Left lung (tissue), 10 donors: Measurements from ENCODE around the gene SMC6. TPM values are rescaled to one million over a fixed set of nuclear protein-coding genes. Genes with fewer than 3 reads are reported as not detected.

Experiments
- ATAC-seq: fragments of 200-7000 bp; cut with Tn5 transposase; one replicate; pipeline ENCODE4 v1.9.1; 2020; ENCODE audit warnings: moderate library complexity
- DNase-seq, 4 donors: peaks; one replicate each; pipeline ENCODE4 v3.0.0-alpha.2; 2013 to 2020
- H3K27ac ChIP-seq, 2 donors: fragments of 200-600 bp; sonication (generic) in 1 of 2; one replicate each; pipeline versions ENCODE4 v1.5.0 to v1.8.0; 2020 to 2021
- H3K27me3 ChIP-seq, 2 donors: fragments of 200-600 bp; sonication (generic) in 1 of 2; one replicate each; pipeline versions ENCODE4 v1.5.0 to v1.8.0; 2020 to 2021
- H3K36me3 ChIP-seq, 2 donors: fragments of 200-600 bp; sonication (generic) in 1 of 2; one replicate each; pipeline versions ENCODE4 v1.5.0 to v1.8.0; 2020 to 2021
- H3K4me1 ChIP-seq, 2 donors: fragments of 200-600 bp; one replicate each; pipeline ENCODE4 v1.8.0; 2021
- H3K4me3 ChIP-seq, 2 donors: fragments of 200-600 bp; sonication (generic) in 1 of 2; one replicate each; pipeline versions ENCODE4 v1.5.0 to v1.8.0; 2020 to 2021; ENCODE audit warnings: mild to moderate bottlenecking in 1 of 2
- H3K9me3 ChIP-seq, 2 donors: fragments of 200-600 bp; sonication (generic) in 1 of 2; one replicate each; pipeline versions ENCODE4 v1.5.0 to v1.8.0; 2020 to 2021
- intact Hi-C, 2 donors: fragments of 100-400 bp; cut with DNase I; formaldehyde crosslinking; loops; one replicate each; pipeline versions ENCODE4 v1.11.2 to v1.14.2; 2022
- polyA plus RNA-seq, 6 donors: library from polyadenylated mRNA; unstranded; fragments of 120-200 nt; gene quantifications; one replicate each; pipeline ENCODE4 v1.2.1, GENCODE V29; 2013; ENCODE audit not compliant: insufficient read length in 6 of 6
- total RNA-seq, 2 donors: library from RNA; stranded (reverse); fragmentation: NEBNext Ultra II Directional; extraction: Animal tissue kit (Norgen Biotek cat#: 25700); gene quantifications; one replicate each; pipeline ENCODE4 v1.2.1, GENCODE V29; 2021
- TF ChIP-seq, protein P1 (sequence below), 2 donors: fragments of 200-600 bp; sonication (generic) in 1 of 2; IDR thresholded peaks; one replicate each; pipeline versions ENCODE4 v1.5.0 to v1.8.0; 2021; ENCODE audit warnings: antibody characterized with exemption in 2 of 2
- donor health status: DM: no; HTN: yes; CAD: no.
- donor health status: DM: no; HTN: no; CAD: no.

The SMC6 gene
- total and polyA plus RNA-seq, 8 donors, result 18.5 to 68.3 (median 52.8) TPM

- ATAC-seq (no peak), DNase-seq (no peak)
- Histone ChIP-seq H3K27ac (no peak overlapping the region), H3K9me3 (no peaks in the 10 kb centered on the region), H3K4me3 (no peak overlapping the region), H3K27me3 (no peaks in the 10 kb centered on the region), H3K4me1 (no peaks in the 10 kb centered on the region), H3K36me3 (no peaks in the 10 kb centered on the region)
- intact Hi-C loops, result no loop called here
- TF ChIP-seq, protein P1, sequence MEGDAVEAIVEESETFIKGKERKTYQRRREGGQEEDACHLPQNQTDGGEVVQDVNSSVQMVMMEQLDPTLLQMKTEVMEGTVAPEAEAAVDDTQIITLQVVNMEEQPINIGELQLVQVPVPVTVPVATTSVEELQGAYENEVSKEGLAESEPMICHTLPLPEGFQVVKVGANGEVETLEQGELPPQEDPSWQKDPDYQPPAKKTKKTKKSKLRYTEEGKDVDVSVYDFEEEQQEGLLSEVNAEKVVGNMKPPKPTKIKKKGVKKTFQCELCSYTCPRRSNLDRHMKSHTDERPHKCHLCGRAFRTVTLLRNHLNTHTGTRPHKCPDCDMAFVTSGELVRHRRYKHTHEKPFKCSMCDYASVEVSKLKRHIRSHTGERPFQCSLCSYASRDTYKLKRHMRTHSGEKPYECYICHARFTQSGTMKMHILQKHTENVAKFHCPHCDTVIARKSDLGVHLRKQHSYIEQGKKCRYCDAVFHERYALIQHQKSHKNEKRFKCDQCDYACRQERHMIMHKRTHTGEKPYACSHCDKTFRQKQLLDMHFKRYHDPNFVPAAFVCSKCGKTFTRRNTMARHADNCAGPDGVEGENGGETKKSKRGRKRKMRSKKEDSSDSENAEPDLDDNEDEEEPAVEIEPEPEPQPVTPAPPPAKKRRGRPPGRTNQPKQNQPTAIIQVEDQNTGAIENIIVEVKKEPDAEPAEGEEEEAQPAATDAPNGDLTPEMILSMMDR (IDR thresholded peaks at IDR 0.05), result no peak
Observed at GRCh38 chr2:17799301-17800120, 45.9 kb upstream of the SMC6 start.

DNA sequence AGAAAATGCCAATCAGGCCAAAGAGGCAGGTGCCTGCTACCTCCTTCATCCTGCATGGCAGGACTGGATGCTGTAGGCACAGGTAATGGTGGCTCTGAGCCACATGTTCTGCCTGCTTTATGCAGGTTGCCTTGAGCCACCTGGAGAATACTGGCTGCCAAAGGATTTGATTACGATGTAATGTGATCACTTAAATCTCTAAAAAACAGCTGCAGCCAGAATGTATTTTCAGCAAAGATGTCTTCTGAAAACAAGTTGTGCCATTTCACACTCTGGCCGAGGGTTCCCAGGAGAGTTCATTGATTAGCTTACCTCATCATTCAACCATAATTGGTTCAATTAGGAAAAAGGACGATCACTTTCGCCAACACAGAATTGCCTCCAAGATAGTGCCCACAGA is 44.7 kb upstream of the SMC6 start:
- ATAC-seq, result no peak
- Histone ChIP-seq H3K4me1 (no peaks in the 10 kb centered on the region), H3K27me3 (no peaks in the 10 kb centered on the region), H3K36me3 (no peaks in the 10 kb centered on the region), H3K9me3 (no peaks in the 10 kb centered on the region), H3K4me3 (no peak overlapping the region), H3K27ac (no peak overlapping the region)
- no peak for DNase-seq
- TF ChIP-seq, protein P1 (IDR thresholded peaks at IDR 0.05), result no peak
- intact Hi-C loops, result no loop called here

- Histone ChIP-seq H3K4me3 (no peak overlapping the region), H3K36me3 (no peaks in the 10 kb centered on the region), H3K4me1 (peaks cover 3 to 5% of the 10 kb centered on the region in 2 donors), H3K9me3 (no peaks in the 10 kb centered on the region), H3K27ac (no peak overlapping the region), H3K27me3 (no peaks in the 10 kb centered on the region)
- ATAC-seq (no peak), DNase-seq (no peak)
- intact Hi-C loops, result no loop called here
- TF ChIP-seq, protein P1 (IDR thresholded peaks at IDR 0.05), result no peak
Observed at GRCh38 chr2:17795309-17795708, 41.7 kb upstream of the SMC6 start.

DNA sequence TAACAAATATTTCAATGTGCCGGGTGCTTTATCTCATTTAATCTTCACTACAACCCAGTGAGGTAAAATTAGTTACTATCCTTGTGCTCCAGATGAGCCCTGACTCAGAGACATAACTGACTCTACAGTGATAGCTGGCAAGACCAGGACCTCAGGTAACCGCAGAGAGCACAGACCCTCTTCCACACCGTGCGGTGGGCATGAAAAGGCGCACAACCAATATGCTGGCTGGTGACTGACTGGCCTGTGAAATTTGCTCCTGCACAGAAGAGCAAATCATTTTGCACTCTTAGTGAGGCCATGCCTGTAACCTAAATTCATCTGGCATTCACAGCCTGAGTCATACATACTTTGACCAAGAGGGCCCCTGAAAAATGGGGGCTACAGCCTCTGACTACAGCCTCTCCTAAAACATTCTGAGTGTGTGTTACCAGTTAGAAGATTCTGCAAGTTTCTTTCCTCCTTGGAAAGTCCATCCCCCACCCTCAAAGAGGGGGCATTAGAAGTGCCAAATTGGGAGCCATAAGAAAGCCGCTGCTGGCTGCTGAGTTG is 40.3 kb upstream of the SMC6 start:
- Histone ChIP-seq H3K4me1 (peaks cover 3 to 5% of the 10 kb centered on the region in 2 donors), H3K9me3 (no peaks in the 10 kb centered on the region), H3K27me3 (no peaks in the 10 kb centered on the region), H3K27ac (no peak overlapping the region), H3K4me3 (no peak overlapping the region), H3K36me3 (no peaks in the 10 kb centered on the region)
- TF ChIP-seq, protein P1 (IDR thresholded peaks at IDR 0.05), result no peak
- intact Hi-C loops, result no loop called here
- ATAC-seq, result no peak
- DNase-seq, result no peak

- Histone ChIP-seq H3K9me3 (no peaks in the 10 kb centered on the region), H3K36me3 (no peaks in the 10 kb centered on the region), H3K4me1 (peaks cover 3 to 5% of the 10 kb centered on the region in 2 donors), H3K4me3 (no peak overlapping the region), H3K27ac (no peak overlapping the region), H3K27me3 (no peaks in the 10 kb centered on the region)
- DNase-seq (no peak), ATAC-seq (no peak)
- intact Hi-C loops, result no loop called here
- TF ChIP-seq, protein P1 (IDR thresholded peaks at IDR 0.05), result no peak
Observed at GRCh38 chr2:17793296-17793695, 39.7 kb upstream of the SMC6 start.
